T-cell (primary cell): ENCODE results near the gene TRIM64C. TPM values are rescaled to one million over a fixed set of nuclear protein-coding genes. Genes with fewer than 3 reads are reported as not detected.

Experiments used
- total RNA-seq, 35 experiments: library from RNA in 6 of 35; stranded (reverse) in 6 of 35; fragments of 120-200 nt in 1 of 35; gene quantifications; one replicate each; pipeline versions ENCODE4 v1.2.1 to v1.2.4 and lab custom pipeline; 2013 to 2026

TRIM64C gene
- total RNA-seq, 5 donors from 2014 or later (not counting 1 experiment from before 2014, with no cell fraction given) = not detected

Other genes starting within 250 kb of the TRIM64C start
- gene TRIM51G, start 75.2 kb downstream of the TRIM64C start, total RNA-seq = not detected
- gene TRIM49B, start 30.3 kb downstream of the TRIM64C start, total RNA-seq = not detected
- not detected for gene FOLH1, start 149.5 kb upstream of the TRIM64C start, total RNA-seq